NCI-H2196 (cell line): ENCODE measurements around the gene PIKFYVE.
A peak's percentile ranks its signal among the peaks of the same experiment; 100 is the strongest.
"Not testable (repeated sequence)": the region's sequence is repeated elsewhere in the genome, so short reads cannot be mapped to it uniquely, and the experiment has no call there.

ENCODE experiments used
- DNase-seq: peaks from one replicate; lab custom pipeline; 2025; ENCODE audit not compliant: unreplicated experiment; lab: John Stamatoyannopoulos, UW

The PIKFYVE gene

DNA sequence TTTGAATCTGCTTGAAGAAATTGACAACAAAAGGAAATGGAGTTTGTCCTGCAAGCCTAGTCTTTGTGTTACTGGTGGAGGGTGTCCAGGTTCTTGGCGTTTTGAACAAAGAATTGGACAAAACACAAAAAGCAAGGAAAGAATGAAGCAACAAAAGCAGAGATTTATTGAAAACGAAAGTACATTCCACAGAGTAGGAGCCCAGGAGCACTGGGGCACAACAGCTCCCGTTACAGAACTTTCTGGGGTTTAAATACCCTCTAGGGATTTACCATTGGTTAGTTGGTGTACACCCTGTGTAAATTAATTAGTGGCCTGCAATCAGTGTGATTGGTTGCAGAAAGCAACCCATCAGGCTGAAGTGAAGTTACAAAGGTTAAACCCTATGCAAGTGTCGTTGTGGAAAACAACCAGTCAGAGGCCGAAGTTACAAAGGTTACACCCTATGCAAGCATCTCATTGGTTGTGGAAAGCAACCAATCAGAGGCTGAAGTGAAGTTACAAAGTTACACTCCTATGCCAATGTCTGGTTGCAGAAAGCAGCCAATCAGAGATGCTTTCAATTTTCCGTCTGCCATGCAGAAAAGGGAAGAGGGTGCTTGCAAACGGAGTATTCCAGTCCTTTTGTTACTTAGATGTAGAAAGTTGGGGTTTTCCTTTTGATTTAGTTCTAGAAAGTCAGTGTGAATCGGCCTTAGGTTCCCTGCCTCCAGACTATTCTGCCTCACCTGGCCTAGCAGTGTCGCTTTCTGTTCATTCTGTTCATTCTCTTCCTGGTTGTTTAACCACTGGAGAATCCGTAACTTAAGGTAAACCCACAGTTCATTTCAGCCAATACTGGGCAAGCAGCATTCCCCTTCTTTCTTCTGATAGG lies 92.9 kb downstream of the PIKFYVE start:
- DNase-seq, result no peak

GRCh38 chr2:208359632-208359986 lies 93.6 kb downstream of the PIKFYVE start:
- no peak for DNase-seq

GRCh38 chr2:208360259-208361076 lies 94.4 kb downstream of the PIKFYVE start:
- no peak for DNase-seq

DNA sequence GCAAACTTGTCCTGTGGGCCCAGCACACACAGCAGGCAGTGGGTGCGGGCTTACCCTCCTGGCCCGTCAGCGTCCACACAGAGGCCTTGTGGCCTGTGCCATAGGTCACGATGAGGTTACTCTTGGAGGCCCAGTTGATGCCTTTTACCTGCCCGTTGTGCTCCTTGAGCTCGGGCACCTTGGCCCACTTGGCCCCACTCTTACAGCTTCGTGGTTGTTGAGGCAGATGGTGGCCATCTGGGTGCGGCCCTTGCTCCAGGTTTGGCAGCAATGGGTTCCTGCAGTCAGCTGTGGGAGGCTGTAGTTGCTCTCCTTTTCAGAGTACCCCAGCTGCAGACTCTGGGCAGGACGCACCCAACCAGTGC lies 95.0 kb downstream of the PIKFYVE start:
- no peak for DNase-seq

DNA sequence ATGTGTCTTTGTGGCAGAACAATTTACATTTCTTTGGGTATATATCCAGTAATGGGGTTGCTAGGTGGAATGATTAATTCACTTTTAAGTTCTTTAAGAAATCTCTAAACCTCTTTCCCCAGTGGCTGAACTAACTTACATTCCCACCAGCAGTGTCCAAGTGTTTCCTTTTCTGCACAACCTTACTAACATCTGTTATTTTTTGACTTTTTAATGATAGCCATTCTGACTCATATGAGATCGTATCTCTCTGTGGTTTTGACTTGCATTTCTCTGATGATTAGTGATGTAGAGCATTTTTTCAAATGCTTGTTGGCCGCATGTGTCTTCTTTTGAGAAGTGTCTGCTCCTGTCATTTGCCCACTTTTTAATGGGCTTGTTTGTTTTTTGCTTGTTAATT lies 97.4 kb downstream of the PIKFYVE start:
- no peak for DNase-seq

DNA sequence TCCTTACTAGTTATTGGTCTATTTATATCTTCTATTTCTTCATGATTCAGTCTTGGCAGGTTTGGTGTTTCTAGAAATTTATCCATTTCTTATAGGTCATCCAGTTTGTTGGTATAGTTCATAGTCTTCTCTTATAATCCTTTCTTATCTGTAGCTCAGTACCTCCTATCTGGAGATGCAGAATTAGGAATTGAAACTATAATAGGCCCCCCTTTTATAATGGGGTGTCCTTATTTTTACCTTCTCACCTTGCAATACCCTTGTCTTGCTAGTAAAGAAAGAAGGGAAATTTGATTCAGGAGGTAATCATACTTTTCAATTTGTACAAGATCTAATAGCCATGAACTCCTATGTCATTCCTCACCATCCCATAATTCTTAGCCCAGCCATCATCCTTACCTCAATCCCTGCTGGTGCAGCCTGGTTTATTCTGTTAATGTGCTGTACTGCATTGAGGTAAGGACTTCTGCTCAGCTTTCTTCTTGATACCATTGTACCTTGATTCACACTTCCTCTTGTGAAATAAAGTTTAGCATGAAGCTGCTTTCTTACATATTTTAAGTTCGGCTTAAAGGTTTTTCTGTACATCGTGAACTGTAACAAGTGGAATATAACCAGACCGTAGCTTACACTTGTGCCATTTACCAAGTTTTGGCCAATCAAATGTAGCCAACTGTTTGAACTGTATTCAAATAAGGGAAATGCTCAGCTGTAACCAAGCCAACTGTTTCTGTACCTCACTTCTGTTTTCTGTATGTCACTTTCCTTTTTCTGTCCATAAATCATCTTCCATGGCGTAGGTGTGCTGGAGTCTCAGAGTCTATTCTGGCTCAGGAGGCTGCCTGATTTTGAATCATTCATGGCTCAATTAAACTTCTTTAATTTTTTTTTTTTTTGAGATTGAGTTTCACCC lies 100.4 kb downstream of the PIKFYVE start:
- DNase-seq, result no peak

GRCh38 chr2:208369091-208369490 lies 103.0 kb downstream of the PIKFYVE start:
- DNase-seq, result no peak

DNA sequence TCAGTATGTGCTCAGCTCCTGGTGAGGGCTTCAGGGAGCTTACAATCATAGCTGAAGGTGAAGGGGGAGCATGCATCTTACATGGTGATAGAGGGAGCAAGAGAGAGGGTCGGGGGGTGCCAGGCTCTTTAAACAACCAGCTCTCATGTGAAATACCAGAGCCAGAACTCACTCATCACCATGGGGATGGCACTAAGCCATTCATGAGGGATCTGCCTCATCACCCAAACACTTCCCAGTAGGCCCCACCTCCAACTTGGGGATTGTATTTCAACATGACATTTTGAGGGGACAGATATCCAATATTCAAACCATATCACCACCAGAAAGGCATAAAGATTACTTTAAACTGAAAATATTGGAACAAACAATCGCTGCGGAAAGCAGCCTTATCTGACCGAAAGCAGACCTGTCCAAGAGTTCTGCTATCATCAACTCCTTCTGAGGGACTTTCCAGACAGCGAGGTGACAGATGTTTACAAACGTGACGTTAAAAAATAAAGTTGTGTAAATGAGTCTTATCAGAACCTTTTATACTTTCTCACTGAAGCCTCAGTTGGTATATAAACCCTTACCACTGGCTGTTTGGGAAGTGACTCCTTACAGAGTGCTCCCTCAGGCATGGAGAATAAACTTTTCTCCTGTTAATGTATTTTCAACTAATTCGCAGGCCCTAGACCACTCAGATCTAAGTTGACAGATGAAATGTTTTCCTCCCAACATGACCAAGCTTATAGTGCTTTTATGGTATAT lies 105.0 kb downstream of the PIKFYVE start:
- no peak for DNase-seq

DNA sequence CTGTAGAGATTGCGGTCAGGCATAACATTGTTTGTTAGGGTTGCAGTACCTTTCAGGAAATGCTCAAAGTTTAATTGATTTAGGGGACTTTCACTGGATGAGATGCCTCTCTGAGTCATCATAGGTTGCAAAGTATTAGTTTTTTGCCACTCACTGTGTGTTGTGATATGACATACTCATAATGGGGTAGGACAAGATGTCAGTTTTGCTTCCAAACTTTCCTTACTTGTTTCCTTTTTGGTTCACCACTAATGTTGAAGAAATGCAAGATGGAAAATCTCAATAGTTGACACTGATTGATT lies 105.5 kb downstream of the PIKFYVE start:
- no peak for DNase-seq

DNA sequence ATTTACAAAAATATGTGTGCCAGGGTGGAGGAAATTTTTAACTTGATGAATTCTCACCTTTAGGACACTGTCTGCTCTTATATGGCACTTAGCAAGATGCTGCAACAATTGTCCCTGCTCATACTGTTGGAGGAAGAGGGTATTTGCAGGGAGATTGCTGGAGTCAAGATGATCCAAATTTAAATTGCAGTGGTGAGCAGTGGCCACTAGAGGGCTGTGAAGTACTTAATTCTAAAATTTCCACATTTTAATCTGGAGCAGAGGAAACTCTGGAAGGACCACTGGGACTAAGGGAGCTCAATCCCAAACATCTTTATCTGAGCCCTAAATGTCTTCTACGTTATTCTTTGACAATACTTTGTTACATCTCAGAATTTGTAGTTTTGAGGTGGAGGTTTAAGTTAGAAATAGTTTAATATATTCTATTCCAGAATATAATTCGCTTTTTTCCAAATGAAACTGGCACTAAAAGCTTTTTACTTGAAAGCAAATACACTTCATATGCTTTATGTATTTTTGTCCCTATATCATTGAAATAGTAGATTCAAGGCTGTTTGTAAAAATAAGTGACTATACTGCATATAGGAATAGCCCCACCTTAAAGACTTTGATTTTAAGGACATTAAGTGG lies 107.5 kb downstream of the PIKFYVE start:
- peak; percentile 65 for DNase-seq

DNA sequence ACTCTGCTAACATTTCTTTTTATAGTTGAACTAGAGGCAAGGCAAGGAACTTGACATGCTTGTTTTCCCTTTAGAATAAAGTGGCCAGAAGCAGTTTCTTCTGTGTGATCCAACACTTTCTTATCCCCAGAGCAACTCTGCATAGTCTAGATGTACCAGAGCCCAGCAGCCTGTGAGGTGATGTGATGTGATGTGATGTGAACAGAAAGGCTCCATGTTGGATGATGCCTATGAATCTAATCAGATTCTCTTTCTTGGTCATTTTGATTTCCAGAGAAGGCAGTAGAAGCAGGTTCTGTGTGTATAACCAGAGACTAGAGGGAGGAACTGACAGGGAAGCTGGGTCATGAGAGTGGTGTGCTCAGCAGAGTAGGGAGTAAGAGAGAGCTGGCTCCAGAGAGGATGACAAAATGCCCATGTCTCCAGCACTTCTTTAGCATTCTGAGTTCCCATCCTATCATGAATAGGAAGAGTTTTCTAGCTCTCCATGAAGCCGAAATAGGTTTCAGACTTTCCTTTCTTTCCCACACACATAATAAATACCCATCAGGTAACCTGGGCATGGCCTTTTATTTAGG lies 109.5 kb downstream of the PIKFYVE start:
- DNase-seq, result no peak

GRCh38 chr2:208377344-208377860 lies 111.3 kb downstream of the PIKFYVE start:
- DNase-seq, result not testable (repeated sequence)

DNA sequence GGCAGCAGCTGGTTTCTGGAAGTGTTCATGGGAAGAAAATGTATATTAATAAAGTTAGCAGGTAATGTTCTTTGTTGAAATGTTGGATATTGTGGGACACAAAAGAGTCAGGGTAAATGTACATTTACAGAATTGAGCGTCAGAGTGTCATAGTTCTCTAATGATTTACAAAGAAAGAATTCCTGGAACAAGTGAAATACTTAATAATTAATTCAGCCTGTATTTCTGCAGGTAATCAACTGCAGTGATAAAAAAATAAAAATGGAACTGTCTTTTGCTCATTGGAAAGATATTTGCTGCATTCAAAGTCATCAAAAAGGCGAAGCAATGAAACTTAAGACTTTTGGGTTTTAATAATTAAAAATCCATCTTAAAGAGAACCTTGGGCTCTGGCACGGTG lies 113.1 kb downstream of the PIKFYVE start:
- DNase-seq, result no peak

GRCh38 chr2:208384637-208385036 lies 118.6 kb downstream of the PIKFYVE start:
- no peak for DNase-seq

- DNase-seq, result no peak
Measured at GRCh38 chr2:208386541-208386940, 120.5 kb downstream of the PIKFYVE start.

DNA sequence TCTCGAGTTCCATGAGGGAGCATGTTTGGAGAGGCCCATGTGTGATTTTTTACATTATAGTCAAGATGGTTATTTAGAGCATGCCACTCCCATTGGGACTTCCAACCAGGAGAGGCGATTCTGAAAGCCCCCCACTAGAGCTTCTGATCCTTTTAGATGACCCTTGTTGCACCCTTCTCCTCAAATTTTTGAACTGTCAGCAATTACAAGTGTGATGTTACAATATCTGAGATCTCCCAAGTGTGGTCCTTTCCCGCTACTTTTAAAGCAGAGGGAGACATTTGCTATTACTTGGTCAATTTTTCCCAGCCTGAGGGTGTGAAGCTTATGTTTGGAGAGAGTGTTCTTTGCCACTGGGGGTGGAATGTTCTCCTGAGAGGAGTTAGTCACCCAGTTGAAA lies 123.9 kb downstream of the PIKFYVE start:
- no peak for DNase-seq

- no peak for DNase-seq
Measured at GRCh38 chr2:208392300-208392699, 126.2 kb downstream of the PIKFYVE start.

- not testable (repeated sequence) for DNase-seq
Measured at GRCh38 chr2:208396796-208397195, 130.7 kb downstream of the PIKFYVE start.

DNA sequence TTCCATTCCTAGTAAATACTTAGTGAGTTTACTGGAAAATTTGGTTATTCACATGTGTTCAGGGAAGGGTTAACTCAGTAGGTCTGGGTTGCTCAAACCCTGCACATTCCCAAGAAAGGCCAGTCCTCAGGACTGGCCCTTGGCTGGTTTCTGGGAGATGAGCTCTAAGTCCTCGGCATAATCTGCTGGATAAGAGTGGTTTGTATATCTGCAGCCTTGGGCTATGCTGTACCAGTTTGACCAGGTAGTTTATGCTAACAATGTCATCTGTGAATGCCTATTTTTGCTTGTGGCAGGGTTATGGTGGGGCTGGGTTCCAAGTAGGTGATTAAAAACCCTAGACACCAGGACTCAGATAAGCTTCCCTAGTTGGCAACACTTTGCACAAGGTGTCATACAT lies 133.1 kb downstream of the PIKFYVE start:
- DNase-seq, result no peak
